Ishikawa (cell line): ENCODE results near the gene DUSP19.

ENCODE experiments used
- CEBPB ChIP-seq: IDR thresholded peaks from 2 replicates; pipeline ENCODE4 v1.6.1; 2012
- CREB1 ChIP-seq: IDR thresholded peaks from 2 replicates; pipeline ENCODE4 v1.6.1; 2012; ENCODE audit warnings: low read depth
- EGR1 ChIP-seq: IDR thresholded peaks from 2 replicates; pipeline ENCODE4 v1.6.1; 2012
- EP300 ChIP-seq: IDR thresholded peaks from 2 replicates; pipeline ENCODE4 v1.6.1; 2012; ENCODE audit warnings: borderline replicate concordance
- MAX ChIP-seq: IDR thresholded peaks from 2 replicates; pipeline ENCODE4 v1.6.1; 2012
- RAD21 ChIP-seq: IDR thresholded peaks from 2 replicates; pipeline ENCODE4 v1.6.1; 2012; ENCODE audit warnings: low read depth
- REST ChIP-seq: IDR thresholded peaks from 2 replicates; pipeline ENCODE4 v1.6.1; 2012; ENCODE audit warnings: low read depth, mild to moderate bottlenecking
- TAF1 ChIP-seq: IDR thresholded peaks from 2 replicates; pipeline ENCODE4 v1.6.1; 2012; ENCODE audit warnings: low read depth, mild to moderate bottlenecking
- TCF12 ChIP-seq: IDR thresholded peaks from 2 replicates; pipeline ENCODE4 v1.6.1; 2012; ENCODE audit warnings: low read depth
- TEAD4 ChIP-seq: IDR thresholded peaks from 2 replicates; pipeline ENCODE4 v1.6.1; 2012
- USF1 ChIP-seq: IDR thresholded peaks from 2 replicates; pipeline ENCODE4 v1.6.1; 2012
- YY1 ChIP-seq: IDR thresholded peaks from 2 replicates; pipeline ENCODE4 v1.6.1; 2012; ENCODE audit warnings: low read depth
- ZBTB7A ChIP-seq: IDR thresholded peaks from 2 replicates; pipeline ENCODE4 v1.6.1; 2012; ENCODE audit warnings: low read depth

DNA sequence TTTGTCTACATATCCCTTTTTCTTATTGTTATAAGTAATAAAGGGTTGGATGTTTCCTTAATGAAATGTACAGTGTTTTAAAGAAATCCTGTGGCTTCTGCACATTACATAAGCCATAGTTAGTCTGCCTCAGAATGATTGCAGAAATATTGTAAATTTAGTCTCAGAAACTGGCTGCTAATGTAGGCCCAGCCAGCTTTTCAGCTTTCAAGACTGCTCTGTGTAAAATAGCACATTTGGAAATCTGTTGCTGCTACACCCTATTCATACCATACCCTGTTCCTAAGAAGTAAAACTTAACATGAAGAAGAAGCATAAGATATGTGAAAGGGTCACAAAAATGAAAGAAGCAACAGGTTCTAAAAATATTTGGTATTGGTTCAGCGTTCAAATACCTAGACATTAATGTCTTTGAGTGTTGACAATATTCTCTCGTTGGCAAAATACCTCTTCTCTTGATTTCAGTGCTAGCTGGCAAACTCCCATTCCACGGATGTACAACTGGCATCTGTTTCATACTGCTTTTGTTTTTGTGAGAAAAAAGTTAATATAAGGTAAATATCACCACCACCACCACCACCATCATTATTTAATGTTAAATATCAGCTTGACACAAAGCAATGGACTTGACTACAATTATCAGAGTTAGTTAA, 21.1 kb upstream of the DUSP19 start:
- TF ChIP-seq EP300 (no peak), TCF12 (no peak), REST (no peak), RAD21 (no peak), MAX (no peak), YY1 (no peak), TAF1 (no peak), CEBPB (no peak), USF1 (no peak), CREB1 (no peak), ZBTB7A (no peak), EGR1 (no peak), TEAD4 (no peak)
